TTC549 (cell line): ENCODE data around the gene MBD3.
"Not testable (repeated sequence)": the region's sequence is repeated elsewhere in the genome, so short reads cannot be mapped to it uniquely, and the experiment has no call there.

Source experiments
- FAIRE-seq: peaks from 2 replicates; lab custom pipeline; 2012; peaks lifted over from hg19 to GRCh38; lab: Jason Lieb, UNC

MBD3 gene

DNA sequence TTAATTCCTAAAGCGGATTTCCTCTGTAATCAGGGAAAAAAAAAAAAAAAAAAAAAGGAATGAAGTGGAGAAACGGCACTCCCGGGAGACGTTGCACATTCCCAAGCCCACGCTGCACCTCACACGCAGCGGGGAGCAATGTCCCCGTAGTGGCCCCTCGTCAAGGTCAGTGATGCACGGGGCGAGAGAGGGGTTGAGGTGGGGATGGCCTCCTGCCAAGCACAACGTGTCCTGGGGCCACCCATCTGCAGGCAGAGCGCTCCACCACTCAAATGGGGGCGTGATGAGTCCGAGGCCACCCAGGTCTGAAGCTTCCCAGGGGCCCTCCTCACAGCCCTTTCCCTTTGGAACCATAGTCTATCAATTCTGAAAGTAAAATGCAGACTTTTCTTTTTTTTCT is 53.7 kb downstream of the MBD3 start:
- FAIRE-seq = no peak

DNA sequence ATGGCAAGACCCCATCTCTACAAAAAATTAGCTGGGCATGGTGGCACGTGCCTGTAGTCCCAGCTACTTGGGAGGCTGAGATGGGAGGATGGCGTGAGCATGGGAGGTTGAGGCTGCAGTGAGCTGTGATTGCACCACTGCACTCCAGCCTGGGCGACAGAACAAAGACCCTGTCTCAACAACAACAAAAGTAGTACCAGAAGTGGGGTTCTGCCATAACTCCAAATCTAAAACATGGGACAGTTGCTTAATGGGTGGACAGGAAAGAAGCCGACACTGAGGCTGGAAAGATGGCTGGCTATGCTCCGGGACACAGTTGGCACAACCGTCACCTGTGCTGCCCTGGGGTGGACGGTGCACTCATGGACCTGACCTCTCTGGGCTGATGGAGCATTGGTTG is 57.0 kb downstream of the MBD3 start:
- not testable (repeated sequence) for FAIRE-seq

DNA sequence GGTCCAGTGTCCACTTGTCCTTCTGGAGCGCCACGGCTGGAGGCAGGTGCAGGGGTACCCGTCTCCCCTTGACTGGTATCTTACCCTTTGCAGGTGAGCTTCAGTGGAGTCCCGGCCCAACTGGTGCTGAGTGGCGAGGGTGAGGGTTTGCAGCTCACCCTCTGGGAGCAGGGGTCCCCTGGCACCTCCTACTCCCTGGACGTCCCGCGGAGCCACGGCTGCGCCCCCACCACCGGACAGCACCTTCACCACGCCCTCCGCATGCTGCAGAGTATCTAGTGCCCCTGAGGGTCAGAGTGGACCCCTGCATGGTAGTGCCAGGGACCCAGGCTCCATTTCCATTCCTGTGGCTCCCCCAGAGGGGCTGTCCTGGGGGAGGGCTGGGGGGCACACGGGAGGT is 57.7 kb downstream of the MBD3 start:
- FAIRE-seq = no peak

DNA sequence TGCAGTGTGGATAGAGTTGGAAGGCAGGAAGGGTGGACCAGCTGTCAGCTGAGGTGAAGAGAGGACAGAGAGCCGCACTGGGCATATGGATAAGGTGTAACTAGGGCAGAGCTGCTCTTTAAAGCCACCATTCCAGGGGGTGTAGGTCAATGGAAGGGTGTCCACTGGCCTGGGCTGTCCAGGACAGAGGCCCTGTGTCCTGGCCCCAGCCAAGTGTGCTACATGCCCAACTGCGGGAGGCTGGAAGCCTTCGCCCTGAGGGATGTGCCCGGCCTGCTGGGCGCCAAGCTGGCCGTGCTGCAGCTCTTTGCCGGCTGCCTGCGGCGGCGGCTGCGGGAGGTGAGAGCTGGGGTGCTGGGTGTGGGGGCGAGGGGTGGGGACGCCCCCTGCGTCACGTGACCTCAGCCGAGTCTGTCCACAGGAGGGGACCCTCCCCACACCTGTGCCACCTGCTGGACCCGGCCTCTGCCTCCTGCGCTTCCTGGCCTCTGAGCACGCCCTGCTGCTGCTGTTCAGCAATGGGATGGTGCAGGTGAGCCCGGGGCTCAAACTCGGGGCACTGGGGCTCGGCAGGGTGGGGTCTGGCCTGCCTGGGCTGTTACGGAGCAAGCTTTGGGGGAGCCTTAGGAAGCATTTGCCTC is 59.0 kb downstream of the MBD3 start:
- no peak for FAIRE-seq

DNA sequence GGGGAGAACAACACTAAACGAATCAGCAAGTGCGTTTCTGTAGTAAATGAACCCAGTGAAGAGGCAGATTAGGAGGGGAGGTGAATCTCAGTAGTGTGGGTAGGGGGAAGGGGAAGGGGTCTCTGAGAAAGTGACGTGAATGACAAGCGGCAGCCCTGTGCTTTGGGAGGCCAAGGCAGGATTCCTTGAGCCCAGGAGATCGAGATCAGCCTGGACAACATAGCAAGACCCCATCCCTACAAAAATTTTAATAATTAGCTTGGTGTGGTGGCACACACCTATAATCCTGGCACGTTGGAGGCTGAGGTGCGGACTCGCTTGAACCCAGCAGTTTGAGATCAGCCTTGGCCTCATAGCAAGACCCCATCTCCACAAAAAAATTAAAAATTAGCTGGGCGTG is 60.7 kb downstream of the MBD3 start:
- no peak for FAIRE-seq

DNA sequence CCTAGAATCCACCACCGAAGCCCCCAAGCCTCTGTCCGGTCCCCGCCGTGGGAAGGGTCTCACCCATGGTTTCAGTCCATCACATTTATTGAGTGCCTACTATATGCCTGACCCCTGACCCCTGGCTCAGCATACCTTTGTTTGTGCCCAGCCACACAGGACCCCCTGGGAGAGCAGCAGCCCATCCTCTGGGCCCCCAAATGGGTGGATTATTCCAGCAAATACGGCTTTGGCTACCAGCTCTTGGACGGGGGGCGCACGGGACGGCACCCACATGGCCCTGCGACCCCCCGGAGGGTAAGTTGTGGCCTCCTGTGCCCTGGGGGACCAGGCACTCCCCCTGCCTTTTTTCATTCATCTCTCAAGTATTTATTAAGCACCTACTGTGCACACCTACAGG is 61.1 kb downstream of the MBD3 start:
- no peak for FAIRE-seq

DNA sequence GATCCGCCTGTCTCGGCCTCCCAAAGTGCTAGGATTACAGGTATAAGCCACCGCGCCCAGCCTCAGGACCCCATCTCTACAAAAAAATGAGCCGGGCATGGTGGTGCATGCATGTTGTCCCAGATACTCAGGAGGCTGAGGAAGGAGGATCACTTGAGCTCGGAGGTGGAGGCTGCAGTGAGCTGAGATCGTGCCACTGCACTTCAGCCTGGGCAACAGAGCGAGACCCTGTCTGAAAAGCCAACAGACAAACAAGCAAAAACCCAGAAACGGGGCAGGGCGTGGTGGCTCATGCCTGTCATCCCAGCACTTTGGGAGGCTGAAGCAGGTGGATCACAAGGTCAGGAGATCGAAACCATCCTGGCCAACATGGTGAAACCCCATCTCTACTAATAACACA is 61.8 kb downstream of the MBD3 start:
- not testable (repeated sequence) for FAIRE-seq

DNA sequence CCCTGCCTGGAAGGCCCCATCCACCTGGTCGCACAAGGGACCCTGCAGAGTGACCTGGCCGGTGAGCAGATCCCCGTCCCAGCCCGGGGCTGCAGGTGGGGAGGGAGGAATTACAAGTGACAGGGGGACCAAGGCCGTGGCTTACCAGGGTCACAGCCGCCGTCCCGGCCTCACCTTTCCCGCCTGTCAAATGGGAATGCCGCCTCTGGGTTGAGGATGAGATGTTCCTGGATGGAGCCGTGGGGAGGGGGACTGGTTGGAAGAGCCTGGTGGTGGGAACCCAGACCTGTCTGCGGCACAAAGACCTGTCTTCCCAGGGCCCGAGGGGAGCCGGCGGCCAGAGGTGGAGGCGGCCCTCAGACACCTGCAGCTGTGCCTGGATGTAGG is 63.2 kb downstream of the MBD3 start:
- no peak for FAIRE-seq

DNA sequence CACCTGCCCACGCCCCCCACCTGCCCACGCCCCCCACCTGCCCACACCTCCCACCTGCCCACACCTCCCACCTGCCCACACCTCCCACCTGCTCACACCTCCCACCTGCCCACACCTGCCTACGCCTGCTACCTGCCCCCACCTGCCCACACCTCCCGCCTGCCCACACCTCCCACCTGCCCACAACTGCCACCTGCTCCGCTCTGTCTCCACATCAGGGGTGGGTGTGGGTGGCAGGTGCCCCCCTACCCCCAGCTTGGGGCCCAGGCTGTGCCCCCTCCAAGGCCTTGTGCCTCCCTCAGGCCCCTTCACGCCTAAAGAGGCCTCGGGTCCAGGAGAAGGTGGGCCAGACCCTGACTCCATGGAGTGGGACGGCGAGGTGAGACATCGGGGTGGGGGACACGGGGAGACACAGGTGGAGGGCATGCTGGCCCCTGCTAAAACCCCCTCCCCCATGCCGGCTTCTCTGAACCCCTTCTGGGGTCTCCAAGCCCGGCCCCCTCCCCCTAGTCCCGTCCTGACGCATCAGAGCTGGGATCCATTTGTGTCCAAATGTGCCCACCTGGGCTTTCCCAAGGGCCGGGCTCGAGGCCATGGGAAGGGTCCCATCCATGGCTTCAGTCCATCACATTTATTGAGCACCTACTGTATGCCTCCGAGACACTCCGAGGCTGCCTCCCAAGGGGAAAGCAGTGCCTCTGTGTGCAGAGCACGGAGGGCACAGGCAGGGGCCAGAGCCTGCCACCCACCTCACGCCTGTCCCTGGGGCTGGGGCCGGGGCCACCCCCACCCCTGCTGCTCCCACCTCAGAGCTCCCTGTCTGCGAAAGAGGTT is 63.9 kb downstream of the MBD3 start:
- FAIRE-seq = no peak

DNA sequence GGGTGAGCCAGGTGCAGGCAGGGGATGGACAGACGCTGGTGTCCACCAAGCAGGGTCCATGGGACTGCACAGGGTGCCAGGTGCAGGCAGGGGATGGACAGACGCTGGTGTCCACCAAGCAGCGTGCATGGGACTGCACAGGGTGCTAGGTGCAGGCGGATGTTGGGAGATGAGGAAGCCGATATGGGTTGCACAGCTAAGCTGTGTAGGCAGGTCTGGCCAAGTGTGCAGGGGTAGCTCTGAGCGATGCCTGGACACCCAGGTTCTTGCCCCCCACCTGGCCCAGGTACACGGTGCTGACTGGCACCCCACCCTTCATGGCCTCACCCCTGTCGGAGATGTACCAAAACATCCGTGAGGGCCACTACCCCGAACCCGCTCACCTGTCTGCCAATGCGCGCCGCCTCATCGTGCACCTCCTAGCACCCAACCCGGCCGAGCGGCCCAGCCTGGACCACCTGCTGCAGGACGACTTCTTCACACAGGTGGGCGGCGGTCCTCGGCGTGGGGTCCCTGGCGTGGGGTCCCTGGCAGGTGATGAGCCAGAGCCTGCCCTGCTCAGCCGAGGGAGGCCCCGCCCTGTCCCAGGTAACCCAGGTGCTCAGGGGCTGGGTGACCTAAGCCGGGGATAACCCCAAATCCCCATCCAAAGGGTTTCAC is 64.9 kb downstream of the MBD3 start:
- no peak for FAIRE-seq

DNA sequence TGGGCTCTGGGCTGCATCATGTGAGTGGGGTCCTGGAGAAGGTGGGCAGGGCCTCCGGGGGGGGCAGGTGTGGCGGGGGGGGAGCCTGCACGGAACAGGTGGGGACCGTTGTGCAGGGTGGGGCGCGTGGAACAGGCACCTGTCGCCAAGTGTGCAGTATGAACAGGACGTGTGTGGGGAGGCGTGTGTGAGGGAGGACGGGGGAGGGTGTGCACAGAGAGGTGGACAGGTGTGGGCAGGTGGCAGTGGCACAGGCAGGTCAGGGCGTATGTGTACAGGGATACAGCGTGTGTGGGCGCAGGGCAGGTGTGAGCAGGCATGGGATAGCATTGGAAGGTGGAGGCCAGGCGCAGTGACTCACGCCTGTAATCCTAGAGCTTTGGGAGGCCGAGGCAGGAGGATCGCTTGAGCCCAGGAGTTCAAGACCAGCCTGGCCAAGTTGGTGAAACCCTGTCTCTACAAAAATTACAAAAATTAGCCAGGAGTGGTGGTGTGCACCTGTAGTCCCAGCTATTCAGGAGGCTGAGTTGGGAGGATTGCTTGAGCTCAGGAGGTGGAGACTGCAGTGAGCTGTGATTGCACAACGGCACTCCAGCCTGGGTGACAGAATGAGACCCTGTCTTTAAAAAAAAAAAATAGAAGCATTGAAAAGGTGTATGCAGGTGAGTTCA is 65.6 kb downstream of the MBD3 start:
- no peak for FAIRE-seq

DNA sequence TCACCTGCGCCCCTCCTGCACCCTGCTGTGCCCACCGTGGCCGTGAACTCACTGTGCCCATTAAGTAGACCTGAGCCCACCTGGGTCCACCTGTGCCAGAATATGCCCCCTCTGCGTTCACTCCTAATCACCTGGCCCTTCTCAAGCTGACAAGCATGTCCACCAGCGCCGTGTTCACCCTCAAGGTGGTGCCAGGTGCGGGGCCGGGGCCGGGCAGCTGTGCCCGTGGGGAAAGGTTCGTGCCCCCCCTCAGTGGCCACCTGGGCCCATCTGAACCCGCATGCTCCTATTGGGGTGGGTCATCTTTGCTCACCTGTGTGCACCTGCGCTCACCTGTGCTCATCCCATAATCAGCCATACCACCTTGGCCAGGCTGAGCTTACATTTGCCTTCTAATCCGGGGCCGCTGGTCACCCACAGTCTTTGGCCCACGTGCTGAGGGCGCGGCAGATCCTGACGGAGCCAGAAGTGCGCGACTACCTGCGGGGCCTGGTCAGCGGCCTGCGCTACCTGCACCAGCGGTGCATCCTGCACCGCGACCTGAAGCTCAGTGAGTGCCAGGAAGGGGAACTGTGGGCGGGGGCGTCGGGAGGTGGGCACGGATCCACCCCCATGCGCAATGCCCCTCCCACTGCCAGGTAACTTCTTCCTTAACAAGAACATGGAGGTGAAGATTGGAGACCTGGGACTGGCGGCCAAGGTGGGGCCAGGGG is 66.4 kb downstream of the MBD3 start:
- FAIRE-seq = no peak

DNA sequence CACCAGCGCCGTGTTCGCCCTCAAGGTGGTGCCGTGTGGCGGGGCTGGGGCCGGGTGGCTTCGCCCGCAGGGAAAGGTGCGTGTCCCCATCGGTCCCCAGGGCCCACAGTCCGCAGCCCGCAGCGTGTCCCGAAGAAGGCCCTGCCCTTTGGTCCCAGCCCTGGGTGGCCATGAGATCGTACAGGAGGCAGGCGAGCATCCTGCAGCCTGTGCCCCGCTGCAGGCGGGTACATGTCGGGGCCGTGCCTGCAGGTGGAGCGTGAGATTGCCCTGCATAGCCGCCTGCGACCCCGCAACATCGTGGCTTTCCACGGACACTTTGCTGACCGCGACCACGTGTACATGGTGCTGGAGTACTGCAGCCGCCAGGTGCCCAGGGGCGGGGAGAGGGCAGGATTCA is 67.3 kb downstream of the MBD3 start:
- FAIRE-seq = no peak

DNA sequence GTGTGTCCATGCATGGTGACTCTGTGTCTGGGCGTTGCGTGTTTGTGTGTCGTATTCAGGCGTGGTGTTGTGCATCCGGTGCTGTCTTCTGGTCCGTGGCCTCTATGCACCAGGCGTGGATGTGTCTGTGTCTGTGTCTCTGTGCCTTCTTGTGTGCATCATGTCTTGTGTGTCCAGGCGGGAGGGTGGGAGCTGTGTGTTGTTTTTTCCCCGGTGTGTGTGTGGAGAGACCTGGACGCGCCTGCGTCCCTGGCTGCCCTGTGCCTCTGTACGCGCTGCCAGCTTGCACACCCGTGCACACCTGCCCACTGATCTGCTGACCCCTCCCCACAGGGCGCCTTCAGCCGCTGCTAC is 67.7 kb downstream of the MBD3 start:
- no peak for FAIRE-seq

DNA sequence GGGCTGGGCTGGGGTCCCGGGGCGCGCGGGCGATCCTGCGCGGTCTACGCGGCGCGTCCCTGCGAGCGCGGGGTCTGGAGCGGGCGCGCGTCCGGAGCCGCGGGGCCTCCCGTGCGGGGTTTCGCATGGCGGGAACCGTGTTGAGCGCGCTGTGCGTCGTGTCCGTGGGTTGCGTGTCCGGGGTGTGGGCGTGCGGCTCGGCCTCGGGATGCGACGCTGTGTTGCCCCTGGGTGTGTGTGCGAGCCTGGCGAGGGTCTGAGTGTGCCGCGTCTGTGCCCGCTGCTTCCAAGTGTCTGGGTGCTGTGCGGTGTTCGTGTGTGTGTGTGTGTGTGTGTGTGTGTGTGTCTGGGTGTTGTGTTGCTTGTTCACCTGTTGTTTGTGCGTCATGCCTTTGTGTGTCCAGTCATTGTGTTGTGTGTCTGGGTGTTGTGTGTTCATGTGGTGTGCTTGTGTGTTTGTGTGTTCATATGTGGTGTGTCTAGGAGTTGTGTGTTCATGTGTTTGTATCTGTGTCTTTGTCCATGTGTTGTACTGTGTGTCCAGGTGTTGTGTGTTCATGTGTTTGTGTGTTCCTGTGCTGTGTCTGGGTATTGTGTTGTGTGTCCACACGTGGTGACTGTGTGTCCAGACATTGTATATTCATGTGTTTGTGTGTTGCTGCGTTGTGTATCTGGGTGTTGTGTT is 68.2 kb downstream of the MBD3 start:
- no peak for FAIRE-seq
